ENCODE data around the gene ABCA13. TPM values are rescaled to one million over a fixed set of nuclear protein-coding genes. Genes with fewer than 3 reads are reported as not detected.
"Not testable (repeated sequence)": the region's sequence is repeated elsewhere in the genome, so short reads cannot be mapped to it uniquely, and the experiment has no call there.

ABCA13 gene
- total and polyA plus RNA-seq, 2 of the 4 experiments (the other 2 are of a cell fraction), result under 0.01 to 0.07 TPM

DNA sequence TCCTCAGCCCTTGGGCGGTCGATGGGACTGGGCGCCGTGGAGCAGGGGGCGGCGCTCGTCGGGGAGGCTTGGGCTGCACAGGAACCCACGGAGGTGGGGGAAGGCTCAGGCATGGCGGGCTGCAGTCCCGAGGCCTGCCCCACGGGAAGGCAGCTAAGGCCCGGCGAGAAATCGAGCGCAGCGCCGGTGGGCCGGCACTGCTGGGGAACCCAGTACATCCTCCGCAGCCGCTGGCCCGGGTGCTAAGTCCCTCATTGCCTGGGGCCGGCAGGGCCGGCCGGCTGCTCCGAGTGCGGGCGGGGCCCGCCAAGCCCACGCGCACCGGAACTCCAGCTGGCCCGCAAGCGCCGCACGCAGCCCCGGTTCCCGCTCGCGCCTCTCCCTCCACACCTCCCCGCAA, 31.7 kb downstream of the ABCA13 start:
- POLR2A ChIA-PET (ENCODE audit: unreplicated experiment); H2AK5ac ChIP-seq (ENCODE audit: low read depth, low read length); H2AFZ ChIP-seq (replicated peaks; ENCODE audit: low read length, poor library complexity); H2BK20ac ChIP-seq (ENCODE audit: low read depth, low read length); H4K20me1 ChIP-seq (ENCODE audit: insufficient read depth, low read length); H3K9ac ChIP-seq (ENCODE audit: low read depth, low read length); H3K4me3 ChIP-seq (ENCODE audit: insufficient read depth, low read depth, low read length); H3K23ac ChIP-seq (ENCODE audit: low read depth, low read length); H3K27ac ChIP-seq (ENCODE audit: insufficient read depth, low read length); H3K9me1 ChIP-seq (ENCODE audit: insufficient read depth, low read length); dilution Hi-C loops (cut with HindIII; ENCODE audit: low sequenced_read_pairs, unreplicated experiment); H3K18ac ChIP-seq (ENCODE audit: low read depth, low read length); H3K4me1 ChIP-seq (ENCODE audit: control insufficient read depth, insufficient read depth, low read length); H4K91ac ChIP-seq (ENCODE audit: insufficient read depth, low read depth, low read length); H3K36me3 ChIP-seq (ENCODE audit: control insufficient read depth, insufficient read depth, low read length); H2BK120ac ChIP-seq (ENCODE audit: low read depth, low read length); H3K79me1 ChIP-seq (ENCODE audit: low read depth in 1 of 2, low read length in 2 of 2); H2AK9ac ChIP-seq (replicated peaks; ENCODE audit: low read depth, low read length, poor library complexity); ATAC-seq (ENCODE audit: low read depth); intact Hi-C loops (cut with micrococcal nuclease); H2BK15ac ChIP-seq (ENCODE audit: low read depth, low read length); BruUV-seq (replicated peaks); H3K56ac ChIP-seq (ENCODE audit: extremely low read depth, insufficient read depth, low read length); CTCF ChIA-PET; H3K14ac ChIP-seq (replicated peaks; ENCODE audit: low read depth, low read length); H3K4ac ChIP-seq (ENCODE audit: low read depth, low read length); DNase-seq; H3K9me3 ChIP-seq (ENCODE audit: control insufficient read depth, insufficient read depth, low read length); H3K27me3 ChIP-seq (ENCODE audit: control insufficient read depth, insufficient read depth, low read length); in situ Hi-C loops (cut with MboI; ENCODE audit: low sequenced_read_pairs); H3K4me2 ChIP-seq (ENCODE audit: low read depth, low read length); H4K5ac ChIP-seq (ENCODE audit: low read depth, low read length); H2BK5ac ChIP-seq (ENCODE audit: low read depth, low read length, poor library complexity, severe bottlenecking); H4K8ac ChIP-seq (ENCODE audit: low read depth in 2 of 2, low read length in 2 of 2): not testable (repeated sequence)
- WGBS, 2 experiments (ENCODE audit: extremely low coverage in 2 of 2, insufficient read length in 1 of 2), result 80% methylated on average over 2 of the region's 41 CpGs; no CpG with 5 or more reads in 1 of the 2 experiments
